Neural cell (in vitro differentiated cells): ENCODE measurements around the gene MMP14. TPM values are rescaled to one million over a fixed set of nuclear protein-coding genes. Genes with fewer than 3 reads are reported as not detected.

Source experiments
- H2AFZ ChIP-seq: fragments of 200-600, 300-800 bp; sonication (generic), shearing (Covaris generic); 2 replicates; pipeline ENCODE4 v1.6.0; 2014; ENCODE audit warnings: low read depth, mild to moderate bottlenecking, antibody characterized with exemption, low read length, moderate library complexity
- H3F3A ChIP-seq: fragments of 200-600 bp; shearing (Covaris generic); 2 replicates; pipeline ENCODE4 v1.6.1; 2016; ENCODE audit warnings: mild to moderate bottlenecking, moderate library complexity, mixed read lengths, antibody characterized with exemption, low read length; ENCODE audit not compliant: insufficient read depth, poor library complexity, severe bottlenecking
- H3K27ac ChIP-seq: fragments of 200-600, 300-800 bp; sonication (generic), shearing (Covaris generic); 2 replicates; pipeline ENCODE4 v1.5.1; 2014; ENCODE audit warnings: mild to moderate bottlenecking, low read length, moderate library complexity
- H3K27me3 ChIP-seq: fragments of 300-800, 200-600 bp; sonication (generic), shearing (Covaris generic); 2 replicates; pipeline ENCODE4 v1.6.0; 2014; ENCODE audit warnings: mild to moderate bottlenecking, low read depth, low read length, moderate library complexity; ENCODE audit not compliant: insufficient read depth
- H3K36me3 ChIP-seq: fragments of 300-800, 200-600 bp; sonication (generic), shearing (Covaris generic); 2 replicates; pipeline ENCODE4 v1.5.1; 2014; ENCODE audit warnings: mild to moderate bottlenecking, antibody characterized with exemption, low read length, moderate library complexity; ENCODE audit not compliant: insufficient read depth
- H3K4me2 ChIP-seq: fragments of 300-800, 200-600 bp; sonication (generic), shearing (Covaris generic); 2 replicates; pipeline ENCODE4 v1.6.0; 2014; ENCODE audit warnings: mild to moderate bottlenecking, low read length
- H3K4me3 ChIP-seq: fragments of 300-800, 200-600 bp; sonication (generic), shearing (Covaris generic); 2 replicates; pipeline ENCODE4 v1.5.1; 2014; ENCODE audit warnings: mild to moderate bottlenecking, low read length, moderate library complexity
- H3K79me2 ChIP-seq: fragments of 200-600 bp; shearing (Covaris generic); replicated peaks from 2 replicates; pipeline ENCODE4 v1.6.0; 2014; ENCODE audit warnings: mild to moderate bottlenecking, low read length, moderate library complexity; ENCODE audit not compliant: insufficient read depth
- H3K9ac ChIP-seq: fragments of 300-800, 200-600 bp; sonication (generic), shearing (Covaris generic); 2 replicates; pipeline ENCODE4 v1.6.1; 2016; ENCODE audit warnings: mild to moderate bottlenecking, low read length, mixed read lengths
- H3K9me2 ChIP-seq: fragments of 200-600 bp; shearing (Covaris generic); 2 replicates; pipeline ENCODE4 v1.6.1; 2016; ENCODE audit warnings: mild to moderate bottlenecking, low read length, mixed read lengths; ENCODE audit not compliant: insufficient read depth
- H3K9me3 ChIP-seq: fragments of 200-600, 300-800 bp; sonication (generic), shearing (Covaris generic); 2 replicates; pipeline ENCODE4 v1.6.1; 2016; ENCODE audit warnings: mild to moderate bottlenecking, mixed run types, low read length, moderate library complexity, mixed read lengths
- H4K20me1 ChIP-seq: fragments of 200-600 bp; shearing (Covaris generic); 2 replicates; pipeline ENCODE4 v1.6.1; 2016; ENCODE audit warnings: mild to moderate bottlenecking, mixed run types; ENCODE audit not compliant: insufficient read depth
- EP300 ChIP-seq: fragments of 450-650 bp; conservative IDR thresholded peaks from 2 replicates; pipeline ENCODE4 v1.6.1; 2014; ENCODE audit warnings: antibody characterized with exemption, mild to moderate bottlenecking, moderate library complexity; ENCODE audit not compliant: poor library complexity, severe bottlenecking
- EZH2 ChIP-seq: fragments of 200-600, 300-800 bp; shearing (Covaris generic), sonication (generic); IDR thresholded peaks from 2 replicates; pipeline ENCODE4 v1.6.1; 2014; ENCODE audit warnings: antibody characterized with exemption, low read length, borderline replicate concordance, mild to moderate bottlenecking; ENCODE audit not compliant: insufficient read depth, poor library complexity, severe bottlenecking
- MXI1 ChIP-seq: fragments of 450-650 bp; conservative IDR thresholded peaks from 2 replicates; pipeline ENCODE4 v1.6.1; 2014; ENCODE audit warnings: antibody characterized with exemption, mild to moderate bottlenecking; ENCODE audit not compliant: poor library complexity, severe bottlenecking
- POLR2AphosphoS5 ChIP-seq: IDR thresholded peaks from 2 replicates; pipeline ENCODE4 v1.6.1; 2012
- RAD21 ChIP-seq: fragments of 450-650 bp; conservative IDR thresholded peaks from 2 replicates; pipeline ENCODE4 v1.6.1; 2014; ENCODE audit warnings: antibody characterized with exemption, mild to moderate bottlenecking, moderate library complexity
- SMC3 ChIP-seq: fragments of 450-650 bp; conservative IDR thresholded peaks from 2 replicates; pipeline ENCODE4 v1.6.1; 2014; ENCODE audit warnings: antibody characterized with exemption, mild to moderate bottlenecking, moderate library complexity; ENCODE audit not compliant: poor library complexity
- TAF1 ChIP-seq: IDR thresholded peaks from 2 replicates; pipeline ENCODE4 v1.6.1; 2012; ENCODE audit warnings: low read depth
- polyA plus RNA-seq: library from polyadenylated mRNA; depleted of rRNA; stranded (reverse); fragments of >200 nt; gene quantifications from 2 replicates; pipeline ENCODE4 v1.2.3, GENCODE V29; 2014
- TF ChIP-seq, protein P1 (sequence below): IDR thresholded peaks from 2 replicates; pipeline ENCODE4 v1.6.1; 2012; ENCODE audit warnings: borderline replicate concordance
- TF ChIP-seq, protein P2 (sequence below): fragments of 450-650 bp; IDR thresholded peaks from 2 replicates; pipeline ENCODE4 v1.5.1; 2014; ENCODE audit warnings: antibody characterized with exemption, mild to moderate bottlenecking, moderate library complexity; ENCODE audit not compliant: poor library complexity, severe bottlenecking

The MMP14 gene
- polyA plus RNA-seq, 1 donor from 2014 or later: 1.5 TPM

DNA sequence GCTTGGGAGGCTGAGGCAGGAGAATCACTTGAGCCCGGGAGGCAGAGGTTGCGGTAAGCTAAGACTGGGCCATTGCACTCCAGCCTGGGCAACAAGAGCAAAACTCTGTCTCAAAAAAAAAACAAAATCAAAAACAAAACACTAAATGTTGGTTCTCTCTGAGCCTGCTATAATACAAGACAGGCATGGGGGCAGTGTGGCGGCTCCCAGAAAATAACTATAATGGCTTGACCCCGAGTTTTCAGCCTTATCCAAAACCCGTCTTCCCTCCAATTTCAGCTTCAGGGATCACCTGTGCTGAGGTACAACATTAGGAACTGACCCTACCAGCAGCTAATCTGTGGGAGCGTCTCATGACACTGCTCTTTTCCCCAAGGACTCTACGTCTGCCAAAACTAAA lies 22.0 kb upstream of the MMP14 start:
- no peaks in the 10 kb centered on the region for H3K36me3 ChIP-seq
- no peak for TF ChIP-seq POLR2AphosphoS5
- TF ChIP-seq MXI1: no peak
- TF ChIP-seq, protein P1, sequence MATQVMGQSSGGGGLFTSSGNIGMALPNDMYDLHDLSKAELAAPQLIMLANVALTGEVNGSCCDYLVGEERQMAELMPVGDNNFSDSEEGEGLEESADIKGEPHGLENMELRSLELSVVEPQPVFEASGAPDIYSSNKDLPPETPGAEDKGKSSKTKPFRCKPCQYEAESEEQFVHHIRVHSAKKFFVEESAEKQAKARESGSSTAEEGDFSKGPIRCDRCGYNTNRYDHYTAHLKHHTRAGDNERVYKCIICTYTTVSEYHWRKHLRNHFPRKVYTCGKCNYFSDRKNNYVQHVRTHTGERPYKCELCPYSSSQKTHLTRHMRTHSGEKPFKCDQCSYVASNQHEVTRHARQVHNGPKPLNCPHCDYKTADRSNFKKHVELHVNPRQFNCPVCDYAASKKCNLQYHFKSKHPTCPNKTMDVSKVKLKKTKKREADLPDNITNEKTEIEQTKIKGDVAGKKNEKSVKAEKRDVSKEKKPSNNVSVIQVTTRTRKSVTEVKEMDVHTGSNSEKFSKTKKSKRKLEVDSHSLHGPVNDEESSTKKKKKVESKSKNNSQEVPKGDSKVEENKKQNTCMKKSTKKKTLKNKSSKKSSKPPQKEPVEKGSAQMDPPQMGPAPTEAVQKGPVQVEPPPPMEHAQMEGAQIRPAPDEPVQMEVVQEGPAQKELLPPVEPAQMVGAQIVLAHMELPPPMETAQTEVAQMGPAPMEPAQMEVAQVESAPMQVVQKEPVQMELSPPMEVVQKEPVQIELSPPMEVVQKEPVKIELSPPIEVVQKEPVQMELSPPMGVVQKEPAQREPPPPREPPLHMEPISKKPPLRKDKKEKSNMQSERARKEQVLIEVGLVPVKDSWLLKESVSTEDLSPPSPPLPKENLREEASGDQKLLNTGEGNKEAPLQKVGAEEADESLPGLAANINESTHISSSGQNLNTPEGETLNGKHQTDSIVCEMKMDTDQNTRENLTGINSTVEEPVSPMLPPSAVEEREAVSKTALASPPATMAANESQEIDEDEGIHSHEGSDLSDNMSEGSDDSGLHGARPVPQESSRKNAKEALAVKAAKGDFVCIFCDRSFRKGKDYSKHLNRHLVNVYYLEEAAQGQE: no peak
- TF ChIP-seq SMC3: no peak
- H3K4me3 ChIP-seq: no peak overlapping the region
- H3K9ac ChIP-seq: no peak overlapping the region
- no peak overlapping the region for H3K4me2 ChIP-seq
- no peak overlapping the region for H2AFZ ChIP-seq
- no peaks in the 10 kb centered on the region for H3F3A ChIP-seq
- H3K27ac ChIP-seq: no peak overlapping the region
- H4K20me1 ChIP-seq: no peaks in the 10 kb centered on the region
- H3K9me3 ChIP-seq: no peaks in the 10 kb centered on the region
- H3K9me2 ChIP-seq: no peaks in the 10 kb centered on the region
- H3K27me3 ChIP-seq: no peaks in the 10 kb centered on the region
- no peaks in the 10 kb centered on the region for H3K79me2 ChIP-seq

DNA sequence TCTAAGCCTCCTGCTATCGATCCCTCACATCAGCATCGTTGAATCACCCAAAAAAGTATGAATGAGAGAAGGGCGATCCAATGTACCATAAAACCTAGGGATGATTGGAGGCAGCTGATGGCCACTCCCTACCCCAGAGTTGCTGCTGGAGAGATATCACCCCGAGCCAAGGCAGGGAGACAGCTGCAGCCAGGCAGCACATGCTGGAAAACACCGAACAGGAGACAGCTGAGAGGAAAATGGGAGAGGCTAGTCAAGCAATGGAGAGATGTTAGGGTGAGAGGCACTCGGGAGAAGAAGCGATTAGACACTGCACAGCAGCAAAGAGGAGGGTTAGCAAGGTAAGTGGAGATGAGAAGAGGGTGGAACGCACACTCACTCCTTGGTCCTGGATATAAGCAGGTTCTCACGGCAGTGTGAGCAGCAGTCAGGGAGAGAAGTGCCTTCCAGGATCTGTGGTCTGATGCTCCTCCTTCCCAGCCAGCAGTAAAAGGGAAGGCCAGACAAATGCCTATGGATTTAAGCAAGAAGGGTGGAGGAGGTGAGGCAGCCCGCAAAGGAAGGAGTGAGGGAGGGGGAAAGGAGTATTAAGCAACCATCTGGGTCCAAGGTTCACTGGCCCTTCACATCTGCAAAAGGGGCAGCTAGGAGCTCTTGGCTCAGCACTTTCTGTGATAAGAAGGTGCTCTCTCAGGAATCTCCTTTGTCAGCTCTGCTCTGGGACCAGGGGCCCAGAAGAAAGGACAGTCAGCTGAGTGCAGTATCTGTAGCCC lies 21.3 kb upstream of the MMP14 start, which contains the start of gene SLC7A7:
TSS of gene SLC7A7 (minus strand) at position 495 of the 773 bp plus-strand sequence. CDS start 2,037 bp downstream, outside the sequence.
- no peak within 1 kb of the TSS for H3K4me3 ChIP-seq
- H2AFZ ChIP-seq: no peak within 1 kb of the TSS
- H3K4me2 ChIP-seq: no peak within 1 kb of the TSS
- H3K27ac ChIP-seq: no peak within 1 kb of the TSS
- no peaks in the 10 kb centered on the region for H4K20me1 ChIP-seq
- H3F3A ChIP-seq: no peaks in the 10 kb centered on the region
- no peaks in the 10 kb centered on the region for H3K79me2 ChIP-seq
- no peaks in the 10 kb centered on the region for H3K36me3 ChIP-seq
- no peak within 1 kb of the TSS for H3K9ac ChIP-seq
- no peaks in the 10 kb centered on the region for H3K27me3 ChIP-seq
- H3K9me2 ChIP-seq: no peaks in the 10 kb centered on the region
- TF ChIP-seq EP300 (no peak), RAD21 (no peak), EZH2 (no peak), TAF1 (no peak), POLR2AphosphoS5 (no peak), MXI1 (no peak), SMC3 (no peak)
- TF ChIP-seq, protein P2, sequence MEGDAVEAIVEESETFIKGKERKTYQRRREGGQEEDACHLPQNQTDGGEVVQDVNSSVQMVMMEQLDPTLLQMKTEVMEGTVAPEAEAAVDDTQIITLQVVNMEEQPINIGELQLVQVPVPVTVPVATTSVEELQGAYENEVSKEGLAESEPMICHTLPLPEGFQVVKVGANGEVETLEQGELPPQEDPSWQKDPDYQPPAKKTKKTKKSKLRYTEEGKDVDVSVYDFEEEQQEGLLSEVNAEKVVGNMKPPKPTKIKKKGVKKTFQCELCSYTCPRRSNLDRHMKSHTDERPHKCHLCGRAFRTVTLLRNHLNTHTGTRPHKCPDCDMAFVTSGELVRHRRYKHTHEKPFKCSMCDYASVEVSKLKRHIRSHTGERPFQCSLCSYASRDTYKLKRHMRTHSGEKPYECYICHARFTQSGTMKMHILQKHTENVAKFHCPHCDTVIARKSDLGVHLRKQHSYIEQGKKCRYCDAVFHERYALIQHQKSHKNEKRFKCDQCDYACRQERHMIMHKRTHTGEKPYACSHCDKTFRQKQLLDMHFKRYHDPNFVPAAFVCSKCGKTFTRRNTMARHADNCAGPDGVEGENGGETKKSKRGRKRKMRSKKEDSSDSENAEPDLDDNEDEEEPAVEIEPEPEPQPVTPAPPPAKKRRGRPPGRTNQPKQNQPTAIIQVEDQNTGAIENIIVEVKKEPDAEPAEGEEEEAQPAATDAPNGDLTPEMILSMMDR: no peak
- TF ChIP-seq, protein P1: no peak
- H3K9me3 ChIP-seq: no peaks in the 10 kb centered on the region
